ENCODE data around the gene PRKCB.

DNA sequence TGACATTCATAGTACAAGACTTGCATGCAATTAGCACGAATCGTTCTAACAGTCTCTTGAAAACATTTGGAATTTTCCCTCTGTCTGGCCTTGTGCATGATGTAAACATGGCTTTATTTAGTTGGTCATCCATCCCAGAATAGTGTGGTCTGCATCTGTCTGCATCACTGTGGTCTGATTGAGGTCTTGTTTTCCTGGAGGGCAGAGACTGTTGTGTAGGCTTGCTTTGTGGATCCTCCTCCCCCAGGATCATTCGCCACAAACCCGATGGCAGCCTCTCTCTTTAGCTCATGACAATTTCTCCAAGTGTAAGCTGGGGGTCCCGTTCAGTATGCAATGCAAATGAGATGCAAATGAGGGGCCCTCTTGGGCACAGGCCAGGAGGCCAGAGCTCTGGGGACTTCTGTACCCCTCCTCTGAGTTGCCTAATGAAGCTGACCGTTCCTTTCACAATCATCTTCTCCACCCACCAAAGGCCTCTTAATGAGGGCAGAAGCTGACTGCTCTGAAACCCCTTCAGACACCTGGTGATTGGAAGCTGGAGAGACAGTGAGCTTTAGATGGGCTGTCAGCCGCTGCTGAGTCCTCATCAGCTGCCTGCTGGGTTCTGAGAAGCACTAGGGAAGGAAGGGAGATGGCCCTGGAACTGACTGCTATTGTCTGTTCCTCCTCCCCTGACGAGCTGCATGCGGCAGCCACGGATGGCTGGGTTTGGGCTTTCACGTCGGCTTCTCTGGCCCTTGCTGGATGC, 219.1 kb downstream of the PRKCB start:
- TF ChIP-seq, protein P1, sequence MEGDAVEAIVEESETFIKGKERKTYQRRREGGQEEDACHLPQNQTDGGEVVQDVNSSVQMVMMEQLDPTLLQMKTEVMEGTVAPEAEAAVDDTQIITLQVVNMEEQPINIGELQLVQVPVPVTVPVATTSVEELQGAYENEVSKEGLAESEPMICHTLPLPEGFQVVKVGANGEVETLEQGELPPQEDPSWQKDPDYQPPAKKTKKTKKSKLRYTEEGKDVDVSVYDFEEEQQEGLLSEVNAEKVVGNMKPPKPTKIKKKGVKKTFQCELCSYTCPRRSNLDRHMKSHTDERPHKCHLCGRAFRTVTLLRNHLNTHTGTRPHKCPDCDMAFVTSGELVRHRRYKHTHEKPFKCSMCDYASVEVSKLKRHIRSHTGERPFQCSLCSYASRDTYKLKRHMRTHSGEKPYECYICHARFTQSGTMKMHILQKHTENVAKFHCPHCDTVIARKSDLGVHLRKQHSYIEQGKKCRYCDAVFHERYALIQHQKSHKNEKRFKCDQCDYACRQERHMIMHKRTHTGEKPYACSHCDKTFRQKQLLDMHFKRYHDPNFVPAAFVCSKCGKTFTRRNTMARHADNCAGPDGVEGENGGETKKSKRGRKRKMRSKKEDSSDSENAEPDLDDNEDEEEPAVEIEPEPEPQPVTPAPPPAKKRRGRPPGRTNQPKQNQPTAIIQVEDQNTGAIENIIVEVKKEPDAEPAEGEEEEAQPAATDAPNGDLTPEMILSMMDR (IDR thresholded peaks at IDR 0.05; ENCODE audit: poor library complexity) = no peak
- TF ChIP-seq EZH2 (IDR thresholded peaks at IDR 0.05; ENCODE audit: borderline replicate concordance) (no peak), EZH2phosphoT487 (IDR thresholded peaks at IDR 0.05; ENCODE audit: low read depth, severe bottlenecking, unreplicated experiment) (no peak)
